Nephron progenitor cell (in vitro differentiated cells): ENCODE results near the gene CHRNA5.

Source experiments
- DNase-seq: peaks from one replicate; pipeline ENCODE4 v3.0.0; 2021
- H3K27ac Mint-ChIP-seq: 2 replicates; pipeline ENCODE4 v1.8.0; 2021; ENCODE audit warnings: mild to moderate bottlenecking, moderate library complexity, mixed read lengths
- H3K27me3 Mint-ChIP-seq: 2 replicates; pipeline ENCODE4 v1.8.0; 2021; ENCODE audit warnings: mild to moderate bottlenecking, low read depth, mixed read lengths; ENCODE audit not compliant: poor library complexity
- H3K36me3 Mint-ChIP-seq: 2 replicates; pipeline ENCODE4 v1.8.0; 2021; ENCODE audit warnings: low read depth, mixed read lengths
- H3K4me1 Mint-ChIP-seq: 2 replicates; pipeline ENCODE4 v1.8.0; 2021; ENCODE audit warnings: mixed read lengths
- H3K4me3 Mint-ChIP-seq: 2 replicates; pipeline ENCODE4 v1.8.0; 2021; ENCODE audit warnings: mild to moderate bottlenecking, moderate library complexity, mixed read lengths
- H3K9me3 Mint-ChIP-seq: 2 replicates; pipeline ENCODE4 v1.8.0; 2021; ENCODE audit warnings: mild to moderate bottlenecking, moderate library complexity, mixed read lengths
- TF ChIP-seq, protein P1 (sequence below): fragments of 200-600 bp; sonication (generic); IDR thresholded peaks from 2 replicates; pipeline ENCODE4 v1.5.0; 2021; ENCODE audit warnings: antibody characterized with exemption

The CHRNA5 gene

DNA sequence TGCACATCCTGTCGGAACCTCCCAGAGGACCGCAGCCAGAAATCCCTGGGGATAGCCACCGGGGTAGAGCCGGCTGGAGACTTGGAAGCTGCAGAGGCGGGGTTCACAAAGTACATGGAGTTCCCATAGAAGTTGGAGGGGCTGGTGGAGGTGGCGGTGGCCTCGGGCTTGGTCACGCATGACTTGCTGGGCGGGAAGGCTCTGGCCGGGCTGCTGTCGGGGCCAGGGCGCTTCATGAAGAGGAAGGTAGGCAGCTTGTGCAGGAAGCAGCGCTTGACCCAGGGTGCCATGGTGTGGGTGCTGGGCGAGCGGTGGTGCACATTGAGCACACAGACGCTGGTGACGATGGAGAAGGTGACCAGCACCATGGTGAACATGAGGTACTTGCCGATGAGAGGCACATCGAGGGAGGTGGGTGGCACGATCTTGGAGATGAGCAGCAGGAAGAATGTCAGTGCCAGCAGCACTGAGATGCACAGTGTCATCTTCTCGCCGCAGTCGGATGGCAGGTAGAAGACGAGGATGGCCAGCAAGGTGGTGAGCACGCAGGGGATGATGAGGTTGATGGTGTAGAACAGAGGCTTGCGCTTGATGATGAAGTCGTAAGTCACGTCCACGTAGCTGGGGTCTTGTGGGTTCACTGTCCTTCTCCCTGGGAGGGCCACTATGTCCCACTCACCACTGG is 63.9 kb downstream of the CHRNA5 start:
- DNase-seq, result no peak
- peaks cover 19% of the 10 kb centered on the region for H3K27me3 Mint-ChIP-seq
- H3K9me3 Mint-ChIP-seq, result peaks cover 17% of the 10 kb centered on the region
- H3K4me1 Mint-ChIP-seq, result peaks cover 21% of the 10 kb centered on the region
- H3K36me3 Mint-ChIP-seq, result peaks cover 78% of the 10 kb centered on the region
- no peak overlapping the region for H3K27ac Mint-ChIP-seq
- TF ChIP-seq, protein P1, sequence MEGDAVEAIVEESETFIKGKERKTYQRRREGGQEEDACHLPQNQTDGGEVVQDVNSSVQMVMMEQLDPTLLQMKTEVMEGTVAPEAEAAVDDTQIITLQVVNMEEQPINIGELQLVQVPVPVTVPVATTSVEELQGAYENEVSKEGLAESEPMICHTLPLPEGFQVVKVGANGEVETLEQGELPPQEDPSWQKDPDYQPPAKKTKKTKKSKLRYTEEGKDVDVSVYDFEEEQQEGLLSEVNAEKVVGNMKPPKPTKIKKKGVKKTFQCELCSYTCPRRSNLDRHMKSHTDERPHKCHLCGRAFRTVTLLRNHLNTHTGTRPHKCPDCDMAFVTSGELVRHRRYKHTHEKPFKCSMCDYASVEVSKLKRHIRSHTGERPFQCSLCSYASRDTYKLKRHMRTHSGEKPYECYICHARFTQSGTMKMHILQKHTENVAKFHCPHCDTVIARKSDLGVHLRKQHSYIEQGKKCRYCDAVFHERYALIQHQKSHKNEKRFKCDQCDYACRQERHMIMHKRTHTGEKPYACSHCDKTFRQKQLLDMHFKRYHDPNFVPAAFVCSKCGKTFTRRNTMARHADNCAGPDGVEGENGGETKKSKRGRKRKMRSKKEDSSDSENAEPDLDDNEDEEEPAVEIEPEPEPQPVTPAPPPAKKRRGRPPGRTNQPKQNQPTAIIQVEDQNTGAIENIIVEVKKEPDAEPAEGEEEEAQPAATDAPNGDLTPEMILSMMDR, result no peak
- H3K4me3 Mint-ChIP-seq, result no peak overlapping the region

DNA sequence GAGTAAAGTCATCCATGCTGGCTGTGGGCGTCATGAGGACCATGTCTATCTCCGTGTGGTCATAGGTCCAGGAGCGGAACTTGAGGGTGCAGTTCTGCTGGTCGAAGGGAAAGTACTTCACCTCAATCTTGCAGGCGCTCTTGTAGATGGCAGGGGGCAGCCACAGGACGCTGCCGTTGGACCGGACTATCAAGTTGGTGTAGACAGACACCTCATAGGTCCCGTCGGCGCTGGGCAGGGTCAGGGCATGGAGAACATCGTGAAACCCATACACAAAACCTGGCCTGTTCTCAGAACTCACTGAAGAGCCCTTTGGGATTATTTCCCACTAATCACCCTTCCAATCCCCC is 64.4 kb downstream of the CHRNA5 start:
- DNase-seq, result no peak
- H3K27ac Mint-ChIP-seq, result no peak overlapping the region
- peaks cover 21% of the 10 kb centered on the region for H3K4me1 Mint-ChIP-seq
- H3K9me3 Mint-ChIP-seq, result peaks cover 19% of the 10 kb centered on the region
- peaks cover 78% of the 10 kb centered on the region for H3K36me3 Mint-ChIP-seq
- TF ChIP-seq, protein P1, result no peak
- H3K27me3 Mint-ChIP-seq, result peaks cover 19% of the 10 kb centered on the region
- no peak overlapping the region for H3K4me3 Mint-ChIP-seq

DNA sequence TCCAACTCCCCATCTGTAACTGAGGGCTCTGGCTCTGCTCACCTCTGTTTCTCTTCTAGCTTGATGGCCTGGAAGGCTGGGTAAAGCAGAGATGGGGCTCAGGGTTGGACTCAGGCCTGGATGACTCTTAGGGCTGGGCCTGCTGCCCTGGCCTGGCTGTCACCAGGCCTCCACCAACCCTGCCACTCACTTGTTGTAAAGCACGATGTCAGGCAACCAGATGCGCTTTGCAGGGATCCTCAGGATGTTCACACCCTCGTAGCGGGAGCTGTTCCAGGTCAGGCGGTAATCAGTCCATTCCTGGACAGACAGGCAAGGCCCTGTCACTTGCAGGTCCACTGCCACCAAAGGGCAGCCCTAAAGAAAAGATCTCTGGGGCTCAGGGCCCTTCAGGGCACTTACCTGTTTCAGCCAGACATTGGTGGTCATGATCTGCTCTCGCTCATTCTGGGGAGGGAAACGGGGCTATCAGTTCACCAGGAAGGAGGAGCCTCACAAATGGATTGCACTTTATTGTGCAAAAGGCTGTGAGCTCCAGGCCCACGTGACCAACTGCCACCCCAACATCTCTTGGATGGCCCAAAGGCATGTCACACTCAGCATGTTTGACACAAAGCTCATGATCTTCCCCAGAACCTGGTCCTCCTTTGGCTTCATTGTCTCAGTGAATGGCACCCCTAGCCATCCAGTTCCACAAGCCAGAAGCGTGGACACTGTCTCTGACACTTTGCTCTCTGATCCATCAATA is 65.7 kb downstream of the CHRNA5 start:
- H3K4me1 Mint-ChIP-seq, result peaks cover 16% of the 10 kb centered on the region
- TF ChIP-seq, protein P1, result no peak
- no peak for DNase-seq
- peaks cover 20% of the 10 kb centered on the region for H3K27me3 Mint-ChIP-seq
- H3K27ac Mint-ChIP-seq, result no peak overlapping the region
- no peak overlapping the region for H3K4me3 Mint-ChIP-seq
- H3K9me3 Mint-ChIP-seq, result peaks cover 19% of the 10 kb centered on the region
- H3K36me3 Mint-ChIP-seq, result peaks cover 89% of the 10 kb centered on the region

DNA sequence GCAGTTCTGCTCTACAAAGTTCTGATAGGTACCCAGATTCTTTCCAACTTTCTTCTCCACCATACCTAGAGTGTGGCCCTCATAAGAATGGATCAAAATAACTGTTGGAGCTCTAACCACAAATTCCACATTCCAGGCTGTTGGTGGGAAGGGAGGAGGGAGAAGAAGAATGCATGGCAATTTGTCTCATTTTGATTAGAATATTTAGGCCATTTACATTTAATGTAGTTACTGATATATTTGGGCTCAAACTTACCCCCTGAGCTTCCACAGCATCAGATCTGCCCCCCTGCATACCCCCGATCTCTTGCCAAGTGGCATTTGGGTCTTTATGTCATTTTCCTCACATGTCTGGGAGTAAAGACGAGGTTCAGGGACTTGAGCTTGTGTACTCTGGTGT is 68.0 kb downstream of the CHRNA5 start:
- DNase-seq, result no peak
- no peak overlapping the region for H3K27ac Mint-ChIP-seq
- peaks cover 19% of the 10 kb centered on the region for H3K9me3 Mint-ChIP-seq
- H3K4me1 Mint-ChIP-seq, result peaks cover 8% of the 10 kb centered on the region
- peaks cover 29% of the 10 kb centered on the region for H3K27me3 Mint-ChIP-seq
- TF ChIP-seq, protein P1, result no peak
- H3K4me3 Mint-ChIP-seq, result no peak overlapping the region
- H3K36me3 Mint-ChIP-seq, result peaks cover 69% of the 10 kb centered on the region

DNA sequence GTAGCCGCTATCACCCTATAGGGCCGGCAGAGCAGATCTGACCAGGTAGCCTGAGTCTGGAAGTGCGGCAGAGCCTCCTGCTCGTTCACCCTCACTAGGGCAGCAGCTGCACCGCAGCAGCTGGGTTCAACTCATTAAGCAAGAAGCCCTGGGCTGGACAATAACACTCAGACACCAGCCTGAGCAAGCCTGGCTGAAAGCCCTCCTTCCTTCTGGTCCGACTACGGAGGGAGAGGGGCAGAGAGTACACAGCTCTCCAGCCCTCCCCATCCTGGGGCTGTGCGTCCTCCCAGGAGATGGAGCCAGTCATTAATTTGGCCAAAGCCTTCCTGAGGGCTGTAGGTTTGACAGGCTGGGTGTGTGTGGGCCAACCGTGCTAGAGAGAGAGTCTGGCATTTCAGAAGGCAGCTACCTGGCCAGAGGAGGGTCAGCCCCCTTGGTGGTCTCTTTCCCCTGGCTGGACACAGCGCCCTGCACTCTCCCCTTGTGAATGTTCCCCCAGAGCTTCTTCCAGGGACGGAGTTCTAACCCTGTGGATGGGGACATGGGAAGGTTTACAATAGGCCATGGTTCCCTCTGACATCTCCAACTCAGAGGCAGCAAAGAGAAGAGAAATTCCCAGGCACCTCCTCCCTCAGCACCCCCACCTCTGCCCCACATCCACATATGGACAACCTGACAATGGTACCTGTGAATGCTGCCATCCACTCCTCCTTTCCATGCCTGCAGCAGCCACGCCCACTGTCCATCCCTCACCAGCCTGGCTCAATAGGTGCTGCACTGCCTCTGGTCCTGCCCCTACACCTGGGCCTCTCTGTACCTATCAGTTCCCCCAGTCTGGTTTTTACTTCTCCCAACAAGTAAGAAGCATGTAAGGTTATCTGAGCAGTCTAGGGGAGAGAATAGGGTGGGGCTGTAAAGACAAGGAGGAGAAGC is 69.2 kb downstream of the CHRNA5 start:
- peaks cover 57% of the 10 kb centered on the region for H3K36me3 Mint-ChIP-seq
- TF ChIP-seq, protein P1, result no peak
- H3K27me3 Mint-ChIP-seq, result peaks cover 25% of the 10 kb centered on the region
- peaks cover 9% of the 10 kb centered on the region for H3K4me1 Mint-ChIP-seq
- H3K4me3 Mint-ChIP-seq, result no peak overlapping the region
- no peak for DNase-seq
- no peak overlapping the region for H3K27ac Mint-ChIP-seq
- H3K9me3 Mint-ChIP-seq, result peaks cover 19% of the 10 kb centered on the region
